CD1c-positive myeloid dendritic cell (primary cell): ENCODE measurements around the gene HTR3B.
"Not testable (repeated sequence)": the region's sequence is repeated elsewhere in the genome, so short reads cannot be mapped to it uniquely, and the experiment has no call there.

Experiments
- DNase-seq: peaks from one replicate; pipeline ENCODE4 v3.0.0-alpha.2; 2016; ENCODE audit errors: extremely low spot score

HTR3B gene

GRCh38 chr11:113946162-113946561 is 41.6 kb downstream of the HTR3B start:
- DNase-seq = not testable (repeated sequence)

DNA sequence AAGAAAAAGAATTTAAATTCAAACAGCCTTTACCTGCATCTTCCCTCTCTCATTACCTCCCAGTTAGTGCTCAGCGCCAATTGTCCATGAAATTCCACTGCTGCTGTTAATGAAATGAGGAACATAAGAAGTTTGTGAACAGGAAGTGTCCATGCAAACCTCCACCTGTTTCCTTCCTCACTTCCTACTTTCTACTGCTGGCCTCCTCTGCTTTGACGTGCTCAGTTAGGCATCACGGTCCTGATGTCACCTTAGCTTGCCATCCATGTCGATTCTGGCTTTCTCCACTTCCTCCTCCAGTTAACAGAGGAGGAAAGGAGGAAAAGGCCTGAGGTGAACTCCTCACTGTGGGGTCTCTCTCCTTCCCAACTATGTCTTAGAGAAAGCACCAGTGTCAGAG is 43.4 kb downstream of the HTR3B start:
- DNase-seq = peak; percentile 22

- no peak for DNase-seq
Measured at GRCh38 chr11:113949891-113950290, 45.3 kb downstream of the HTR3B start.

GRCh38 chr11:113951537-113951936 is 46.9 kb downstream of the HTR3B start:
- no peak for DNase-seq

DNA sequence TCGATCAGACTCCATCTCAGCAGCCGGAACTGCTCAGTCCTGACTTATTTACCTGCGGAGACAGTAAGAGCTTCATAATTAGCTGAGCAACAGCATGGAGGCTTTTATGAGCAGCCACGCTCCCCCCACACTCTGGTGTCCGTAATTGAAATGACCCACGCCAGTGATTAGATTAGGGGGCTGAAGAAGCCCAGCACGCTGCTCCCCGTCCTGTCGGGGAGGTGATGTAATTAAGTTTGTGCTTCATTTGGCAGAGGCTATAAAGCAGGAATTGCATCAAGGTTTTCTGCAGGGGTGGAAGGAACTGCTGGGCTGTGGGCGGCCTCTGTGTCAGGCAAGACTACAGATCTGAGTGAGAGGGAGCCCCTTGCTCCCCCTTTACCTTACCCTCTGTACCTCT is 47.5 kb downstream of the HTR3B start:
- peak; percentile 56 for DNase-seq

DNA sequence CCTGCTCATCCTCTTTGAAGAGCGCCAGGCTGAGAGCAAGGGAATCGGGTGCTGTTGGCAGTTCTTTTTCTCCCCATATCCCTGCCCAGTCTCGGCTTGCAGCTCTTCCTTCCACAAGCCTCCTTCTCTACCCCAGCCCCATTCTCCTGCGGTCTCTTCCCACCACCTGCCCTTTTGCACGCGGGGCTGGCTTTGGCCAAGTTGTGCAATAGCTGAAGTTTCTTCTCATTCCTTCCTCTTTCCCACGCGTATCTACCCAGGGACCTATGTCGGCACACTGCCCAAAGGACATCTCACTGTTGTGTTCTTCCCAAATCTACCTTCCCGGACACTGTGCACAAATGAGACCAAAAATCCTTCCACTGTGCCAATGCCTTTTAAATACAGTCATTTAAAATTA is 48.0 kb downstream of the HTR3B start:
- peak; percentile 79 for DNase-seq

DNA sequence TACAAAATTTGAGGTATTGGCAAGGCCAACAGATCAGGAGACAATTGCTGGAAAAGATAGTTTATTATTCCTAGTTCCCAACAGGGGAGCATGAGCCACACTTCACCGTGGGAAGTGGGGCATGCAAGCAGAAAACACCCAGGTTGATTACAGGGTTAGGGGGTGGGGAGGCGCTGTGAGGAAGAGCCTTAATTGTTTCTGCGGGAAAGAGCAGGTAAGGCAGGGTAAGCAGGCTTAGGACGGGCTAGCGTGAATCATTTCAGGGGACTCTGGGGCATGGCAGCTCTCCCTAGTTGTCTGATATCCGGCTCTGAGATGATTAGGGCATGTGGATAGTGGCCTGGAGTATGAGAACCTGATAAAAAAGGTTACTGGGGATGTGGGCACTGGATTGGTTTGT is 49.6 kb downstream of the HTR3B start:
- DNase-seq = no peak

GRCh38 chr11:113956986-113957385 is 52.4 kb downstream of the HTR3B start:
- no peak for DNase-seq

DNA sequence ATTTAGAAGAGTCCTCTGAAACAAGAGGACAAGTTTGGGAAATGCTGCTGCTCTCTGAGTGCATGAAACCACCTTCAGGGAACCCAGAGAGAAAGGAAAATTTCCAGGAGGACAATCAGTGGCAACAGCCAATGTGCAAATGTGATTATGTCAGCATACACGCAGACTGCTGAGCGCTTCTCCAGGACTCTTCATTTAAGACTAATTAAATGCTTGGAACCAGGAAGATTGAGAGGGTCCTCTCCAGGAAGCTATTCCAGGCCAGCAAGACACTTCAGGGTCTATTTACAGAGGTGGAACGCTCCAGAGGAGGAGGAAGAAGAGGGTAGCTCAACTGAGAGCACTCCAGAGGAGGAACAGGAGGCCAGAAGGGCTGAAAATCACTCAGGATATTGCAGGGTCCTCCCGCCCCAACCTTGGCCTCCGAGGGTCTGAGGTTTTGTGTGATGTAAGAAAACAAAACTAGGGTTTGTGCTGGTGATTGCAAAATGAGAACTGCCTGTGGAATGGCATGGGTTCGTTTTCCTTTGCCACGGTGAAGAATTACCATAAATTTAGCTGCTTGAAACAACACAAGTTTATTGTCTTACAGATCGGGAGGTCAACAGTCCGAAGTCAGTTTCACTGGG is 56.2 kb downstream of the HTR3B start:
- no peak for DNase-seq

GRCh38 chr11:113967361-113967760 is 62.8 kb downstream of the HTR3B start:
- DNase-seq = no peak

DNA sequence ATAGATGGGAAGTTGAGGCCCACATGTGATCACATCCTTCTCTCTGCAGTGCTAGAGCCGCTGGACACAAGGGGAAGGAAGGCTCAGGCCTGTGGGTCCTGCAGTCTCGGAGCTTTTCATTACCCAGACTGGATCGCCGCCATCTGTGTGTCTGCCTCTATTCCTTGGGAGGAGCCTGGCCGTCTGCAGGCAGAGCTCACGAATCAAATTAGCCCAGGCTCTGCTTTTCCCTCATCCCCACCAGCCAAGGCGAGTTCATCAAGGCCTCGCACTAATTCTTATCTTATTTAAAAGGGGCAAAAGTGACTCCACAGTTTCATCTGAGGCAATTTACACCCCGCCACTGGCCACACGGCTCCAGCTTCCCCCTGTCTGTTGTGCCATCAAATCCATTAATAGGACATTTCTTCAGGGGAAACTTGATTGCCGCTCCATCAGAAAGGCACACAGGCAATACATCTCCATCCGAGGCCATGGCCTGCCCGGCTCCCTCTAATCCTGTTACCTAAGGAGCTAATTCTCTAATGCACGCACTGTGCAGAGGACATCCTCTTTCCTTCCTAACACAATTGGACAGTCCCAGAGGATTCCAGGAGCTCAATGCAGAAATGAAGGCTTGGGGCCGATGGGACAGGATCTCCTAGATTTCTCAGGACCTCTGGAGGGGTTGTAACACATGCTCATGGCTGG is 67.1 kb downstream of the HTR3B start:
- DNase-seq = no peak

DNA sequence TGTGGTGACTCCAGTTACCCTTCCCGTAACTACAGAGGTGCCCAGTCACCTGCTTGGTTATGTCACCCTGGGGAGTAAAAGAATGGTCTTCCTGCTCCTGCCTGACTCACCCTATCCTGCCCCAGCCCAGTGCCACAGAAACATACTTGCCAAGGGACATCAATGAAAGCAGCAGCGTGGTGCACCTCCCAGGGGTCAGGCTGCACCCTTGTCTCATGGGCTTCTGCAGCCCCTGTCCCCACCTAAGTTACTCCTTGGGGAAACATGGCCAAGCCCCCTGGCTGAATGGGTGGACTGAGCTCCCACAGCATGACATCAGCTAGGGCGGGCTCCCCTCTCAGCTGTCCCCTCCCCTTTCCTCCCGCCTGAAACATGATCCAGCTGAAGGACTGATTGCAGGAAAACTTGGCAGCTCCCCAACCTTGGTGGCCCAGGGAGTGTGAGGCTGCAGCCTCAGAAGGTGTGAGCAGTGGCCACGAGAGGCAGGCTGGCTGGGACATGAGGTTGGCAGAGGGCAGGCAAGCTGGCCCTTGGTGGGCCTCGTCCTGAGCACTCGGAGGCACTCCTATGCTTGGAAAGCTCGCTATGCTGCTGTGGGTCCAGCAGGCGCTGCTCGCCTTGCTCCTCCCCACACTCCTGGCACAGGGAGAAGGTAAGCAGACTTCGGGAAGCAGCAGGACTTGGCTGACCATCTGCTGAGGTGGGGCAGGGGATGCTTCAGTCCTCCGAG is 70.3 kb downstream of the HTR3B start, which contains the start of gene HTR3A:
Gene HTR3A (plus strand): TSS at position 368 of the 730 bp plus-strand sequence. CDS start 218 bp downstream, at position 586.
- no peak for DNase-seq

DNA sequence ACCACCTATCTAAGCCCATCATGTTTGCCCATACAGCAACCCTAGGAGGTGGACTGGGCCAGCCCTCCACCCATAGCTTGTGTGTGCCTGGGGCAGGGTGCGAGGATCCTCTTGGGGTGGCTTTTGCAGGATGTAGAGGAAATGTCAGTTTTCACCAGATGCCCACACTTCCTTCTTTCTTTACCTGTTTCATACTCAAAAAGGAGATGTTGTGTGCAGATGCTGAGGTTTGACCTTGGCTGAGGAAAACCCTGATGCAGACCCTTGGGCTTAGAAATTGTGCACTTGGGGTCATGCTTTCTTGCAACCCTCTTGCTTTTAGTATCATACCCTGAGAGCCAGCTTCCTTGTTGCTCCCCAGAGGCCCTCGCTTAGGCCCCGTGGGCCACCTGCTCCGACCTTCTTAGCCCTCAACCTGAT is 72.5 kb downstream of the HTR3B start:
- DNase-seq = no peak

DNA sequence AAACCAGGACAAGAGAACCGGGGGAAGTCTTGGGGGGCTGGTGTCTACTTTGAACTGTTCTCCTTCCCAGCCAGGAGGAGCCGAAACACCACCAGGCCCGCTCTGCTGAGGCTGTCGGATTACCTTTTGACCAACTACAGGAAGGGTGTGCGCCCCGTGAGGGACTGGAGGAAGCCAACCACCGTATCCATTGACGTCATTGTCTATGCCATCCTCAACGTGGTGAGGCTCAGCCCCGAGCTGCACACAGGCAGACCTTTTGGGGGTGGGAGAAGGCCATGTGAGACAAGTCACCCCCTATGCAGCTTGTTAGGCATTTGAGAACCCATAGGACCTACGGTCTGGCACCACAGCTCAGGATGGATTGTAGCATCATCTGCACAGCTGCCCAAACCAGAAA is 73.1 kb downstream of the HTR3B start:
- no peak for DNase-seq

GRCh38 chr11:113979431-113979830 is 74.8 kb downstream of the HTR3B start:
- no peak for DNase-seq

GRCh38 chr11:113980785-113981184 is 76.2 kb downstream of the HTR3B start:
- no peak for DNase-seq

- no peak for DNase-seq
Measured at GRCh38 chr11:113982306-113982705, 77.7 kb downstream of the HTR3B start.

- no peak for DNase-seq
Measured at GRCh38 chr11:113984781-113985180, 80.2 kb downstream of the HTR3B start.

DNA sequence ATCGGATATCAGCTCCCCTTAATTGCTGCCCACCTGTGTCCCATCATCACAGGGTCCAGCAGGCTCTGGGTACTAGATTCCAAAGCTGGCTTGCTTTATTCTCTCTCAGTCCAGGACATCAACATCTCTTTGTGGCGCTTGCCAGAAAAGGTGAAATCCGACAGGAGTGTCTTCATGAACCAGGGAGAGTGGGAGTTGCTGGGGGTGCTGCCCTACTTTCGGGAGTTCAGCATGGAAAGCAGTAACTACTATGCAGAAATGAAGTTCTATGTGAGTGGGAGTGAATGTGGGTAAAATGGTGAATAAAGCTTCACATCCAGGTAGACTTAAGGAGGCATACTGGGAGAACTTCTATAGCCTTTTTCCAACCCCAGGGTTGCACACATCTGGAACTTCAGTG is 81.3 kb downstream of the HTR3B start:
- DNase-seq = no peak

- DNase-seq = no peak
Measured at GRCh38 chr11:113986351-113987140, 82.0 kb downstream of the HTR3B start.

DNA sequence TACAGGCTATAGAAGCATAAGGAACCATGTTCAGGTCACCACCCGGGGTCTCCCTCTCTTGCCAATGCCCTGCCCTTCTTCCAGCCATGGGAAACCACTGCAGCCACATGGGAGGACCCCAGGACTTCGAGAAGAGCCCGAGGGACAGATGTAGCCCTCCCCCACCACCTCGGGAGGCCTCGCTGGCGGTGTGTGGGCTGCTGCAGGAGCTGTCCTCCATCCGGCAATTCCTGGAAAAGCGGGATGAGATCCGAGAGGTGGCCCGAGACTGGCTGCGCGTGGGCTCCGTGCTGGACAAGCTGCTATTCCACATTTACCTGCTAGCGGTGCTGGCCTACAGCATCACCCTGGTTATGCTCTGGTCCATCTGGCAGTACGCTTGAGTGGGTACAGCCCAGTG is 84.8 kb downstream of the HTR3B start:
- no peak for DNase-seq

GRCh38 chr11:113989916-113990315 is 85.3 kb downstream of the HTR3B start:
- no peak for DNase-seq
